Activated CD4-positive, alpha-beta T cell treated with anti-CD3 and anti-CD28 coated beads for 1 hour (primary cell): ENCODE measurements around the gene SLAMF9.

Source experiments
- DNase-seq: peaks from one replicate; pipeline ENCODE4 v3.0.0-alpha.2; 2020

SLAMF9 gene

GRCh38 chr1:159953536-159954515 is at the start of gene SLAMF9:
SLAMF9 (minus strand) TSS chr1:159954237; CDS start chr1:159954137, 100 bp downstream.
- no peak for DNase-seq

- no peak for DNase-seq
Observed at GRCh38 chr1:160001440-160001839, 47.4 kb upstream of the SLAMF9 start.

DNA sequence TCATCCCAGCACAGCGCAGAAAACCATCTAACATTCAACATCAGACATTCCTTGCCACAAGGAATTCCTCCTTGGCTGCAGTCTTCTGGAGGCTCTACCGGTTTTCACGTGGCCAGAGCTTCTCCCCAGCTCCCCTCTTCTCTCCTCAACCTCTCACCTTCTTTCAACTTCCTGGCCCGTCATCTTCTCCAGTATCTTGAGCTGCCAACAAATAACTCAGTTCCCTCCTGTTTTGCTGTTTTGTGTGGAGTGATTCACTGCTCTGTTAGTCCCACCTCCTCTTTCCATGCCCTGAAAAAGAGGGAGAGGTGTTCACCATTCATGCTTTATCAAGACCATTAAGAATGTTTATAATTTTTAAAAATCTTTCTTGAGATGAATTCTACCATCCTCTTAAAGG is 45.2 kb upstream of the SLAMF9 start:
- no peak for DNase-seq

GRCh38 chr1:159996653-159997052 is 42.6 kb upstream of the SLAMF9 start:
- DNase-seq, result no peak

DNA sequence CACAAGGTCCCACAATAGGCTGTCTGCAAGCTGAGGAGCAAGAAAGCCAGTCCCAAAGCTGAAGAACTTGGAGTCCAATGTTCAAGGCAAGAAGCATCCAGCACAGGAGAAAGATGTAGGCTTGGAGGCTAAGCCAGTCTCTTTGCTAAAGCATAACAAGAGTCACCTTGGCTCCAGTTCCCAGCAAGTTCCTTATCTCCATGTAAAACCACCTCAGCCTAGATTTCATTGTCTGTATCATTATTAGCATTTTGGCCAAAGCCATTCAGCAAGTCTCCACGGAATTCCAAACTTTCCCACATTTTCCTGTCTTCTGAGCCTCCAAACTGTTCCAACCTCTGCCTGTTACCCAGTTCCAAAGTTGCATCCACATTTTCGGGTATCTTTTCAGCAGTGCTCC is 40.9 kb upstream of the SLAMF9 start:
- no peak for DNase-seq

DNA sequence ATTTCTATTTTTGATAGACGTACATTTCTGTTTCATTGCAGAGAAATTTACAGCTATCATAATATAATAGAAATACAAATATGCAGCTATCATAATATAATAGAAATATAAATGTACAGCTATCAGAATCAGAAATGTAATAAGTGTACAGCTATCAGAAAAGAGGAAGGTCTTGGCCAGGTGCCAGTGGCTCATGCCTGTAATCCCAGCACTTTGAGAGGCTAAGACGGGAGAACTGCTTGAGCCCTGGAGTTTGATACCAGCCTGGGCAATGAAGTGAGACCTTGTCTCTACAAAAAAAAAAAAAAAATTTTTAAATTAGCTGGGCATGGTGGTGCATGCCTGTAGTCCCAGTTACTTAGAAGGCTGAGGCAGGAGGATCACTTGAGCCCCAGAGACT is 39.9 kb upstream of the SLAMF9 start:
- no peak for DNase-seq

DNA sequence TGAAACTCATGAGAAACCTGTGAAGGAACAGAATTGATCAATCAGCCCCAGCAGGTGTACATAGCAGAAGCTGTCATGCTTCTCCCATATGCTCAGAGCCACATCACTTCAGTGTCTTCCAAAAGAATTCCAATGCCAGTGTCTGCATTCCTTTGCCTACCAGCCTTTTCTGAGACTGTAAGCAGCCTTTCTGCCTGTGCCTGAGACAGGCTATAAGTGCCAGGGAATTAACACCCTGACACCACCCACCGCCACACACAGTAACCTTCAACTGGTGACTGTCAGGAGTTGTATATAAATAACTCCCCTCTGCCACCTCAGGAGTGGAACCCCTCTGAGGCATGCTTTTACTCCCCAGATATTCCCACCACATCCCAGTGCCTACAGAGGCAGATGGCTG is 38.1 kb upstream of the SLAMF9 start:
- DNase-seq, result no peak

GRCh38 chr1:159991513-159991912 is 37.5 kb upstream of the SLAMF9 start:
- DNase-seq, result no peak

DNA sequence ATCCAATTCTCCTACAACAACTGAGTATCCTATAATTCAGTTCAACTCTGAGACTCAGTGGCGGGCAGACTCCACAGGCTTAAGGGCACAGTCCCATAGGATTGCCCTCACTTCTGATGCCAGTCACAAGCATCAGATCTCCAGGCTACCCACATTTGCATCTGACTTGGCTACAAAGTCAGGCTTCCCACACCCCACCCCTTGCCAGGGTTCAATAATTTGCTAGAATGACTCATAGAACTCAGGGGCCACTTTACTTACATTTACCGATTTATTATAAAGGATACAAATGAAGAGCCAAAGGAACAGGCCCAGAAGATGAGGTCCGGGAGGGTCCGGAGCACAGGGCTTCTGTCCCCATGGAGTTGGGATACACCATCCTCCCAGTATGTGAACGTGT is 36.0 kb upstream of the SLAMF9 start:
- DNase-seq, result no peak

GRCh38 chr1:159989581-159989980 is 35.5 kb upstream of the SLAMF9 start:
- no peak for DNase-seq

DNA sequence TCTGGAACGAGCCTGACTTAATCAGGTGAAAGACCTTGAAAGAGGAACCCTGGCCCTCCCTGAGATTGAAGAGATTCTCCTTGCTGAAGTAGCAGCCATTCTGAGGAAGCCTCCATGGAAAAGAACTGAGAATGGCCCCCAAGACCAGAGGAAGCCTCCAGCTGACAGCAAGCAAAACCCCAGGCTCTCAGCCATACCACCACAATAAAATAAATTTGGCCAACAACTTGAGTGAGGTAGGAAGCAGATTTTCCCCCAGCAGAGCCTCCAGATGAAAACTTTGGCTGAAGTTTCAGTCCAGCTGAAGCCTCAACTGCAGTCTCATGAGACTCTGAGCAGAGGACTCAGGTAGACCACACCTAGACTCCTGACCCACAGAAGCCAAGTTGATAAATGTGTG is 34.0 kb upstream of the SLAMF9 start:
- DNase-seq, result no peak

DNA sequence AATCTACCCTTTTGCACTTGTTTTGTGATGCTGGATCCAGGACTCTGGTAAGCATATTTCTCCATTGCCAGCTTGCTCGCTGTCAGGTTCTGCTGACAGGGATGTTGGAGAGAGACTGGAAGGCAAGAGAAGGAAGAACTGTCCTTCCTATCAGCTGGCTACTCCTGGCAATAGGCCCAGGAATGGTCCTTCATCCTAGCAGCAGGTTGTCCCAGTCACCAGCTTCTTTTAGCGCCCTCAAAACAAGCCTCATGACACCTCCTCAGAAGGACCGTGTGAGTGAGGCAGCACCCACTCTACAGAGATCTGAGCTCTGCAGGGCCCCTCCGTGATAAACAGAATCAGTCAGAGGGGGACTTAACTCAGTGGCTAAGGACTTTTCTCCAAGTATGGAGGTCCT is 33.1 kb upstream of the SLAMF9 start:
- no peak for DNase-seq

DNA sequence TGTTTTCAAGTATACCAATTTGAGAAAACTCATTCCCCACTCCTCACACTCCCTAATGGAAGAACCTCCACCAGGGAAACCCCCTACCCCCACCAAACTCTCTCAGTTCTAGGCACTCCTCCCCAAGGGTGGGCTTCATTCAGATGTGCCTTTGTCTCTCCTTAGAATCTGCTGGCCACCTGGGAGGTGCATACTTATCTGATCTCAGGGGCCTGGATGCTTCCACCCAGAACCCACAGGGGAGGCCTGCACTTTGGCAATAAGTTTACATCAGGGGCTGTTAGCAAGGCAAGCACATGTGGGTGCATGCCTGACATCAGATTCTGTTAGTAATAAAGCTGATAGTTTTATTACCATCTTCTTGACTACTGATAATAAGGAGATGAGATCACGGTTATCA is 32.5 kb upstream of the SLAMF9 start:
- no peak for DNase-seq

DNA sequence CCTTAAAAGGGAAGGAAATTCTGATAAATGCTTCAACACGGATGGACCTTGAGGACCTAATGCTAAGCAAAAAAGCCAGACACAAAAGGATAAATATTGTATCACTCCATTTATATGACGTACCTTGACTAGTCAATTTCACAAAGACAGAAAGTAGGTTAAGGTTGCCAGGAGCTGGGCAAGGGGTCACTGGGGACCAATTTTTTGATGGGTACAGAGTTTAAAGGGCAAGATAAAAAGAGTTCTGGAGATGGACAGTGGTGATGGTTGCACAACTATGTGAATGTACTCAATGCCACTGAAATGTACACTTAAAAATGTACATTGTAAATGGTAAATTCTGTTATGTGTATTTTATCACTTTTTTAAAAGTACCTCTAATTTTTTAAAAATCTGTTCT is 32.1 kb upstream of the SLAMF9 start:
- no peak for DNase-seq

DNA sequence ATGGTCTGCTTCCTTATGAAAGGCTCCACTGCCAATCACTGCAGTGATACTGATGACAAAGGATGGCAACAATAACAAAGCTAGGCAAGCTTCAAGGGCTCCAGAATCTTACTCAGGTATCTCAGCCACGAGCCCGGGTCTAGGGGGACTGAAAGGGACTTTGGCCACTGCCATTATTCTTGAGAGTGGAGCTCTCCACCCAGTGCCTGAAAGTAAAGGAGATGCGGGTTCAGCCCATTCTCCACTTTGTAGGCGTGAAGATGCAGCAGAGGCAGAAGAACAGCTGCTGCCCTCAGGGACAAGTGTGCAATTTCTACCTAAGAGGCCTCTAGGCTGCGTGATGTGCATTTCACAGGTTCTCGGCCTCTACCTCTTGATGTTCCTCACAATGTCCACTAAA is 31.4 kb upstream of the SLAMF9 start:
- no peak for DNase-seq

- no peak for DNase-seq
Observed at GRCh38 chr1:159983681-159984080, 29.6 kb upstream of the SLAMF9 start.

- DNase-seq, result no peak
Observed at GRCh38 chr1:159982280-159982679, 28.2 kb upstream of the SLAMF9 start.

DNA sequence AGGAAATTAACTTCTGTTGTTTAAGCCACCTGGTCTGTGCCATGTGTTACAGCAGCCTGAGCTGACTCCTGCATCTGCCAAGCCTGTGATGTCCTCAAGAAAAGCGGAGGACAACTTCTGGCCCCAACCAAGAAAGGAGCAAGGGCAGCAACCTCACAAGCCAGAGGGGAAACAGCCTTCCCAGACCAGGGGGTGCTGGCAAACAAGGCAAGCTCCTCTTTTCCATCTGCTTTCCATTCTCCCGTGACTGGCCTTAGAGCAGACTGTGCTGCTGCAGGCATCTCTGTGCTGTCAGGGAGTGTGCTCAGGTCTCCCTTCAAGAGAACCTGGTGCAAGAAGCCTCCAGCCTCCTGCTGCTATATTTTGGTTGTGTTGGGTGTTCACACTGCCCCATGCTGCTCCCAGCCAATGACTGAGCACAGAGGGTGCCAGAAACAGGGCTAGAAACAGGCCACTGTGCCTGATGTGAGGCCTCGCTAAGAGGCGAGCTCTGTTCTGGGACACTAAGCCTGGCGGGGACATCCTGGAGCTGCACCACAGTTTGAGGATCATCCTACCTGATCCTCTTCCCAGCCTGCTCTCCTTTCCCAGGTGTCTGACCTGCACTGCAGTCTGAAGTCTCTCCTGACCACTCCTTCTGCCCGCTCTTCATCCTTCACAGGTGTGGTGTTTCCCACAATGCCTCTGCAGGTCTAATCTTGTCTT is 27.5 kb upstream of the SLAMF9 start:
- no peak for DNase-seq

DNA sequence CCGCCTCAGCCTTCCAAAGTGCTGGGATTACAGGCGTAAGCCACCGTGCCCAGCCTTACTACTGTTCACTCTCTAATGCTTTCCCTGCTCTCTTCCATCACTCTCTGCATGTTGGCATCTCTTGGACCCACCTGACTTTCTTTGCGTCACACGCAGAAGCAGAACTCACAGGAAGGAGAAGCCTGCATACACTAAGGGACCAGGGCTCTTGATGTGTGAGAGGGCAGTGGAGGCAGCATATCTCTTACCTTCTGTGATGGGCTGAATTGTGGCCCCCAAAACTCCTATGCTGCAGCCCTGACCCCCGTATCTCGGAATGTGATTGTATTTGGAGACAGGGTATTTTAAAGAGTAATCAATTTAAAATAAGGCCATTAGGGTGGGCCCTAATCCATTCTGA is 26.7 kb upstream of the SLAMF9 start:
- no peak for DNase-seq

DNA sequence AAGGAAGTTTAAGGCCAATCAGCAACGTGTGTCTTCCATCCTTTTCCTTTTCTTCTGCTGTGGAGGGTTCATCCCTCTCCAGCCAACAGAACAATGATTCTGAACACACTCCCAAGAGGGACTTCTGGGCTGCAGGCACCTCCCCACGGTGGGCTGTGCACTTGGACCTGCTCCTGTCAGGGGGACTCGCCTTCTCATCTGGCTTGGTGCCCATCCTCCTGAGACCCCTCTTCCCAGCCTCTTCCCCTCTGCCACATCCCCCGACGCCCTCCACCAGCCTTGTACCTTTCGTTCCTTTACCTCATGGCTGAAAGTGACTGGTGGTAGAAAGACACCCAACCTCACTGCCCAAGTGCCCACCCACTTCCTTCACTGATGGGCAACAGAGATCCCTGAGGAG is 26.0 kb upstream of the SLAMF9 start:
- no peak for DNase-seq

DNA sequence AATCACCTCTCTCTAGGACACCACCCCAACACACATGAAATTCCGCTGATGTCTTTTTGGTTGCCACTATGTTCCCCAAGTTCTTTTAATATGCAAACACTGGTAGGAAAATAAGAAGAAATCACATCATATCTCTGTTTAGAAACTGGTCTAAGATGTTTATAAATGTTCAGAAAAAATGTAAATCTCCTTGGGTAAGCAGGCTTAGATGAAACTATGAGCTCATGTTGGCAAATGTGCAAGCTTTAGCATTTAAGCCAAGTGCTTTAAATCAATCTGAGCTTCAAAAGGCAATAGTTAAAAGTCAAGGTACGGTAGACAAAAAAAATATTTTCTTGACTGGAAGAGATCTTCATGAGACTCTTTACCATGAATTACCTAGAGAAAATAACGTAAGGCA is 25.2 kb upstream of the SLAMF9 start:
- no peak for DNase-seq

GRCh38 chr1:159978107-159978398 is 24.0 kb upstream of the SLAMF9 start:
- no peak for DNase-seq

GRCh38 chr1:159977364-159978106 is 23.5 kb upstream of the SLAMF9 start:
- DNase-seq, result no peak
